ENCODE results near the gene CHMP4B.

Gene CHMP4B

DNA sequence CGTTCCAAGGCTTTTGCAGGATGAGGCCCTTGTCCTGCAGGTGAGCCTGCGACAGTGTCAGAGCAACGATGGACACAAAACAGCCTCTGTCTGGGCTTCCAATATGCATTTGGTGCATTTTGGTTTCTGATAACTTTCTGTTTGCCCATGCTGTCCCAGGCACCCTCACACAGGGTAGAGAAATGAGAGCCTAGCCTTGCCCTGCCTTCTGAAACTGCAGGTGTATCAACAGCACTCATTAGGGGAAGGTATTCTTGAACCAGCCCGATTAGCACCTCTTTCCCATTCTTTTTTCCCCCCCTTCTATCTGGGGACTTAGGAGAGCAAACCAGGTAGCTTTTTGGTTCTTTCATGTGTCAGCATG, 30.3 kb downstream of the CHMP4B start:
- DNase-seq: no peak

DNA sequence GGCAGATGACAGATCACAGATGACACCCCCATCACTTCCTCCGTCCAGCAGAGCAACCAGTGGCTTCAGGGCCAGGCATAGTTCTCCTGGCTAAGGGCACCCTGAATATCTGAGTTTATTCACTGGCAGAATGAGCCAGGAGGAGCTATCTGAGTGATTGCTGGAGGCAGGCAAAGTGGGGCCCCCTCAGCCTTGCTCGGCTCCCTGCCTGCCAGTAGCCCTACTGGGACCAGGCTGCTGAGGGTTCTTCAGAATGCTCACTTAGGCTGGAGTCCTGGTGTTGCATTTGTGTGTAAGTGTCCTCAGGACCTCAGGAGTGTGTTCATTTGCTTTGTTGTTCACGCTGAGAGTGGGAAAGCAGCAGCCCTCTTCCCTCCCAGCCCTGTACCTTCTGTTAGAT, 31.2 kb downstream of the CHMP4B start:
- no peak for DNase-seq

DNA sequence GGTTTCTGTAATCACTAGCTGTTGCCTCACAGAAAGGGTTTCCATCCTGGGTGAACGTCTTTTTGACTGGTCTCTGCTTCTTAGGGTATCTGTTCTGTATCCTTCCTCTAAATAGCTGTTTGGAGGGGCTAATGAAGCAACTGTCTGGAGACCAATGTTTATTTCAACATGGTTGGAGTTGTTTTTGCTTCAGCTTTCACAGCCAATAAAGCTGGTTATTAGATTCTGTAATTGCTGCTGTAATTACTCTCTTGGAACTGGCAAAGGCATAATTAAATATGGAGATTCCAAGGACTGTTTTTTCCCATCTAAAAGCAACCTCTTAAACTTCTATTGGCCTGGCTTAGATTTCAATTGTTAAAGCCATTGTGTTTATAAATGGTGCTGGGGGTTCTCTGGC, 31.9 kb downstream of the CHMP4B start:
- peak in 1 of 2 donors; percentile 24 for DNase-seq

DNA sequence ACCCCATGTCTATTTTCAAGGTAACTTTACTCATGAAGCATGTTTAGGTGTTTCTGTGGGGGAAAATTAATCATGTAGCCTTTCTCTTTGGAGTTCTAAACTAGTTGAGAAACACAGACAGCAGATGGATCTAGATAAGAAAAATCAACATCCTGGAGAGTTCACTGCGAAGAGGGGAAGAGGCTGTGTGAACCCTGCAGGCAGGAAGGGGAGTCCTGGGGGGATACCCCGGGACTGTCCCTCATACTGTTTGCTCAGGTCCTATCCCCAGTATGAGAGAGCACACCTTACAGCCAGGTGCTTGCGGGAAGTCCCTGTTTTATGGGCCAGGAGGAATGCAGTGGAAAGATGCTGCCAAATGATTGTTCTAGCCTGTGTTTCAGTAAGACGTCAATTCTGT, 32.7 kb downstream of the CHMP4B start:
- DNase-seq: no peak

DNA sequence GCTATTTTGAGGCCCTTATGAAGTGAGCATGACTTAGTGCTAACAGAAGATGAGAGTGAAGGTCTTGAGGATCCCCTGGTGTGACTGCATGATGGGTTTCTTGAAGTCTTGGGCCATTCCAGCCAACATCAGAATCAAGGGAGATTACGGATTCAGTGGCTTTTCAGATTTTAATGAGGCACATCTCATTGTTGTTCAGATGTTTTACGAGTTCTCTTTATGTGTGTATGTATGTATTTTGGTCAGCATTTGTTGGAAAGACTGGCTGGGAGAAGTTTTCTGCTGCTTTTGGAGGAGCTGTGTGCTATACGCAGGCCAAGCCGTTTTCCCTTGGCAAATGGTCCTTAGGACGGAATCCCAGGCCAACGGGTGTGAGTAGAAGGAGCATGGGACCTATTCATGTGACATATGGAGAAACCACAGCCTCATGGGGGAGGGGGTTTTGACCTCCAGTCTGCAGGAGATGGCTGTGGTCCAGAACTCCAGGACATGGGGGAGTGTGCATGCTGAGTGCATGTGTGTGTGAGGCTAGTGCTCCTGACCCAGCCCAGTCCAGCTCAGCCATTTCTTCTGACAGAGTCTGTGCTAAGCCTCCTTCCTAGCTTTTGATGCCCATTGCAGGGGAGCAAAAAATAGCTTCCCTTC, 35.3 kb downstream of the CHMP4B start:
- DNase-seq: peak in 1 of 2 donors; percentile 7

DNA sequence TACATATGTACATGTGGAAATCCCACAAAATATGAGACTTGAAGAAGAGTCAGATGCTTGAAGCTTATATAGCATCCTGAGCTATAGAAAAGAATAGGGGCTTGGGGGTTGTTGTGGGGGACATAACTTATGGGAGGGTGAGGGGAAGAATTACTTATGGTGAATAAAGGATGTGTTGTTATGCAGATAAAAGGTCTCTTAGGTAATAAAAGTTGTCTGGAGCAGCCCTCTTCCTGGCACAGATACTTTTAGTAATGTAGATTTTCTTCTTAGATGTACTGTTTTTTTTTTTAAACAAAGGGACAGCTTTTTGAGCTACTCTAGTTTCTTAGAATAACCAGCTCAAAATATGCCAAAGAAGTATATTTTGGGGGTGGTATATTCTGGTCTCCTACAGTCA, 35.9 kb downstream of the CHMP4B start:
- no peak for DNase-seq

DNA sequence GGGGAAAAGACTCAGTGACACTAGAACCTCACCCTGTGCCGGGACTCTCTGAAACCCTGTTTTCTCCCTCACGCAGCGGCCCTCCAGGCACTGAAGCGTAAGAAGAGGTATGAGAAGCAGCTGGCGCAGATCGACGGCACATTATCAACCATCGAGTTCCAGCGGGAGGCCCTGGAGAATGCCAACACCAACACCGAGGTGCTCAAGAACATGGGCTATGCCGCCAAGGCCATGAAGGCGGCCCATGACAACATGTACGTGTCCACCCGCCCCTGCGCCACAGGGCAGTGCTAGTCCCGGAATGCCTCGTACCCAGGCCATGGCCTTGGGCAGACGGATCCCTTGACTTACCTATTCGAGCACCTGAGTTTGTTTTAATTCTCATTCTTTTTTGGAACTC, 37.2 kb downstream of the CHMP4B start:
- DNase-seq: no peak

DNA sequence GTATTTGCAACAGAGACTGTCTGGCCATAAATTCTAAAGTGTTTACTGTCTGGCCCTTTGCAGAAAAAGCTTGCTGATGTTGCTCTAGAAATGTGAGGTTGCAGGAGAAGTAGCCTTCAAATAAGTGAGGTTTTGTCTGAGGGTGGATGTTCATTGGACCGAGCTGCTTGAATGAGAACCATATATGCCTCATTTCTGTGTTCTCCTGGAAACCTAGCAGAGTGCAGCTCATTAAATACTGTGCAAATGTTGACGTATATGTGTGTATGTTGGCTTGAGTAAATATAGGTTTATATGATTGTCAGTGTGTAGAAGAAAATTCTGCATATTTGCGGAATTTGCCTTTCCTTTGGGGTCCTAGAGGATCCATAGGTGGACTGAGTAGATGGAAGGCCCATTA, 39.0 kb downstream of the CHMP4B start:
- no peak for DNase-seq

DNA sequence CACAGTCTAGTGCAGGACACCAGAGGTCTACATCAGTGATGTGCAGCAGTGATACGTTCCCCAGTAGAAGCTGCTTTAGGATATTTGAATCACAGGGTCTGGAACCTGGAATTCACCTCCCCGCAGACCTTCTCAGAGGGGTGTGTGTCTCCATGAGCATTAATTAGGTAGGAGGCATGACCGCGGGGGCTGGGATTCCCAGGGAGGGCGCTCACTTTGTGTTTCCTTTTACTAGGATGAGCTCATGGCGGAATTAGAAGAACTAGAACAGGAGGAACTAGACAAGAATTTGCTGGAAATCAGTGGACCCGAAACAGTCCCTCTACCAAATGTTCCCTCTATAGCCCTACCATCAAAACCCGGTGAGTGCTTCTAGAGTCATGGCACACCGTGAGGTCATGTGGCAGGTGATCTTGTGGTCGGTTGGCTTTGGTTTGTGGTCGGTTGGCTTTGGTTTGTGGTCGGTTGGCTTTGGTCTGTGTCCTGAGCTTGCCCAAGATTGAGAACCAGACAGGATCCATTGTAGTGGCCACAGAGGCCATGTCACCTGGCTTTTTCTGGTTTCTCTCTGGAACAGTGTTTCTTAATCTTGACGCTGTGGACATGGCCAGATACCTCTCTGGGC, 40.8 kb downstream of the CHMP4B start:
- DNase-seq: no peak

DNA sequence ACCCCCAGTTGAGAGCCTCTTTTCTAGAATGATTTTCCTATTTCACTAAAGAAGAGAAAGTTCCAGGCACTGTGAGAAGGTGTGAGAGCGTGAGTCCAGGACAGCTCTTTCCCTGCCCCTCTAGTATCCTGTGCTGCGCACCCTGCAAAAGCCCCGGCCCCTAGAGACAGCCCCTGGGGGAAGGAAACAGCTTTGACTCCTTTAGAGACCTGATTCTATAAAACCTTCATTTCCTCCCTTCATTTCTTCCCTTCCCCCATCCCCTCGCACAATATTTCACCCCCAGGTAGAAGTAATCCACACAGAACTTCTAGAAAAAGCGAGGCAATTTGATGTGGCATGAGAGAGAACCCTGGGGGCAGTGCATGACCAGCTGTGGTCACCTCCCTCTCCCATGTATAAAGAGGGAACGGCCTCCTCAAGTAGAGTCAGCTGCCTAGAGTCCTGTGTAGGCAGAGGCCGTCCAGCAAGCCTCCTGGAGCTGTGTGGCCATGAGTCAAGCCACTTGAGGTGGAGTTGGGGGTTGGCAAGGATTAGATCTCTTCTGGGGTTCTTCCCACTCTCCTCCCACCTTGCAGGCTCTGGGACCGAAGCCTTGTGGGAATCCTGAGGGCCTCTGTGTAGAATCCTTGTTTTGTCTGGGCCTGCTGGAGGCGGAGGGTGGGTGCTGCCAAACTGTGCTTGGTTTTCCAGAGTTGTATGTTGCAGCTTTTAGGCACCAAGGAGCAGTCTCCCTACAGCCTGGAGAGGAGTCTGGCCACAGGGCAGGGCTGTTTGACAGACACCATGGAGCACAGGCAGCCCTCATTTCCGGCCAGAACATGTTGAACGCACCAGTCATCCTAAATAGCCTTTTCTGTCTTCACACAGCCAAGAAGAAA, 41.7 kb downstream of the CHMP4B start:
- DNase-seq: peak in 1 of 2 donors; percentile 66

DNA sequence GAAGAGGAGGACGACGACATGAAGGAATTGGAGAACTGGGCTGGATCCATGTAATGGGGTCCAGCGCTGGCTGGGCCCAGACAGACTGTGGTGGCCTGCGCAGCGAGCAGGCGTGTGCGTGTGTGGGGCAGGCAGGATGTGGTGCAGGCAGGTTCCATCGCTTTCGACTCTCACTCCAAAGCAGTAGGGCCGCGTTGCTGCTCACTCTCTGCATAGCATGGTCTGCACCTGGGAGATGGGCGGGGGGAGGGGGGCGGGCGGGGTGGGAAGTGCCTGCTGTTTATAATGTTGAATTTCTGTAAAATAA, 42.3 kb downstream of the CHMP4B start:
- DNase-seq: no peak

DNA sequence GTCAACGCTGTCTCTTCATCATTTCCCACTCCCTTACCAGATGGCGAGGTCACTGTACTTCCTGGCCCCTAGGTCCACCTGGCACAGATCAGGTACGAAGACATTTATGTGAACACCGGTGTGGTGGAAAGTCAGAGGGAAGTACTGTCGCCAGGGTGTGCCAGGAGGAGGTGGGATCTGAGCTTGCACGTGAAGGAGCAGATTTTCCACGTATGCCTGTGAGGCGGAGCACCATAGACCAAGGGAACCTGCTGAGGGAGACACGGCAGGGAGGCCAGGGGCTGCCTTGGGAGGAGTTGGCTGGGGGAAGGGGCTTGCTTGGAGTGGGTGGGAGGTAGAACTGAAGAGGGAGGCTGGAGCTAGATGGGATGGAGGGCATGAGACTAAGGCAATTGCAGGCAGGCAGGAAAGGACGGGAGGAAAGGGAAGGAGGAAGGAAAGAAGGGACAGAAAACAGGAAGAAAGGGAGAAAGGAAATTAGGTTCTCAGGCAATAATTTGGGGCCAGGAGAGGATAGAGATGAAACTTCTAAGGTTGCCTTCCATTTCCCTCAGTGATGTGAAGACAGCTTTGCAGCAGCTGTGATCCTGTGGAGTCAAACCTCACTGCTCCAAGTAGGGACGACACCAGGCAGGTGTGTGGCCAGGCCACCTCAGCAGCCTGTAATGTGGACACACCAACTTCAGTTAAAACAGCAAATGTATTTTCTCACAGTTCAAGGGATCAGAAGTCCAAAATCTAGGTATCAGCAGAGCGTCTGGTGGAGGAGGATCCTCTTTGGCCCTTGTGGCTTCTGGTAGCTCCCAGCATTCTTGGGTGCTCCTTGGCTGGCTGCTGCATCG, 46.8 kb downstream of the CHMP4B start:
- no peak for DNase-seq

DNA sequence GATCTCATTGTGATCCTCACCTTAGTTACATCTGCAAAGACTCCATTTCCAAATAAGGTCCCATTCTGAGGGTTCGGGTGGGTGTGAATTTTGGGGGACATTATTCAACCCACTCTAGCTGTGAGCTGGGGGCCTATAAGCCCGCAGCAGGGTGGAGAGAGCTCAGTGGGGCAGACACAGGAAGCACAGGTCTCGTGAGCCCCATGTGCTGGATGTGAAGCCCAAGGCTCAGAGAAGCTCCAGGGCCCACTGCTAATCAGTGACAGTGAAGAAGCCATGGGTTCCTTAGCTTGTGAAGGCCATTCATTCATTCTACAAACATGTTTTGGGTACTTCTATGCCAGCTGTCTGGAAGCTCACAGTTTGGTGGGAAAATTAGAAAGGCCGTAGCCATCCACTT, 47.5 kb downstream of the CHMP4B start:
- peak in 1 of 2 donors; percentile 4 for DNase-seq

DNA sequence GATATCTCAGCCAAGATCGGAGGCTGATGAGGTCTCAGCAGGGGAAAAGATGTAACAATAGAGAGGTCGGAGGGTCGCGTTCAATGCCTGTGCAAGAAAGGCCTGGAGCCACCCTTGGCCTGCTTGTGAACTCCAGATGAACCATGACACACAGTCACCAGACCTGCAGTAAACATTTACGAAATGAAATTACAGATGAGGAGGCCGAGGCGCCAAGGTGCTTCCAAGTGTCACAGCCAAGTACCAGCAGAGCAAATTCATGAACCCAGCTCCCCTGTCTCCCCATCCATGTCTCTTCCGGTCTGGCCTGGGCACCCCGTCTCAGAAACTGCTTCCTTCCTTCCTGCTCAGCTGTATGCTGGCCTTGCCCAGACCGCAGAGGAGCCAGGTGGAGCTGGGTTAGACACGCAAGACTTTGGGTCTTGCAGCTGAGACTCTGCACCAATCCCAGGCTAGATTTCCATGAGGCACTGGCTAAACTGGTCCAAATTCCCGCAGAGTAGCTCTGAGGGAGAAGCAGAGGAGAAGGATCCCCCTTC, 48.1 kb downstream of the CHMP4B start:
- DNase-seq: peak; percentile 32 to 69

DNA sequence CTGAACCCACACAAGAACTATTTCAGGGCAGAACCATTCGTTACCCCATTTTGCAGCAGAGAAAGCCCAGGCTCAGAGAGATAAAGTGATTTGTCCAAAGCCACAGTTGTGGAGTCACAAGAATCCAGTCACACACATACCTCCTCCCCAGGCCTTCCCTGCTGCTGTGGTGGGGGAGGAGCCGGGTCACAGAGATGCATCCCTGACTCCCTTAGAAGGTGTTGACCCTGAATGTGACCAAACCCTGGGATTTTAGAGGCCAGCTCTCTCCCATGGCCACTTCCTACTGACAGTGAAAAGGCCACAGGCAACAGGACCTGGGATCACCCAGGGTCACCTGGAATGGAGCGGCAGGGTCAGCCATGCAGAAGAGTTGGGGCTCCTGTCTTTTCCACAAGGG, 48.6 kb downstream of the CHMP4B start:
- no peak for DNase-seq

DNA sequence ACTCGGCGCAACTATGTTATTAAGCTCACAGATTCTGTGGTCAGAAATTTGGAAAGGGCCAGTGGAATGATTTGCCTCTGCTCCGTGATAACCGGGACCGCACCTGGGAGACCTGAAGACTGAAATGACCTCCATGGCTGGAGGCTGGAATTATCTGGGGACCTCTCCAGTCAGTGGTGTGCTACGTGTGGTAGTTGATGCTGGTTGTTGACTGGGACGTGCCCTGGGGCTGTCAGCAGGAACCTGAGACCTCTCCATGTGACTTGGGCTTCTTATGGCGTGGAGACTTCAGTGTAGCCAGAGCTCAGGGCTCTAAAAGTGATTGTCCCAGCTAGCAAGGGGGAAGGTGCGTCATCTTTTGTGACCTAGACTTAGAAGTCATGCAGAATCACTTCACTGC, 50.3 kb downstream of the CHMP4B start:
- DNase-seq: no peak

DNA sequence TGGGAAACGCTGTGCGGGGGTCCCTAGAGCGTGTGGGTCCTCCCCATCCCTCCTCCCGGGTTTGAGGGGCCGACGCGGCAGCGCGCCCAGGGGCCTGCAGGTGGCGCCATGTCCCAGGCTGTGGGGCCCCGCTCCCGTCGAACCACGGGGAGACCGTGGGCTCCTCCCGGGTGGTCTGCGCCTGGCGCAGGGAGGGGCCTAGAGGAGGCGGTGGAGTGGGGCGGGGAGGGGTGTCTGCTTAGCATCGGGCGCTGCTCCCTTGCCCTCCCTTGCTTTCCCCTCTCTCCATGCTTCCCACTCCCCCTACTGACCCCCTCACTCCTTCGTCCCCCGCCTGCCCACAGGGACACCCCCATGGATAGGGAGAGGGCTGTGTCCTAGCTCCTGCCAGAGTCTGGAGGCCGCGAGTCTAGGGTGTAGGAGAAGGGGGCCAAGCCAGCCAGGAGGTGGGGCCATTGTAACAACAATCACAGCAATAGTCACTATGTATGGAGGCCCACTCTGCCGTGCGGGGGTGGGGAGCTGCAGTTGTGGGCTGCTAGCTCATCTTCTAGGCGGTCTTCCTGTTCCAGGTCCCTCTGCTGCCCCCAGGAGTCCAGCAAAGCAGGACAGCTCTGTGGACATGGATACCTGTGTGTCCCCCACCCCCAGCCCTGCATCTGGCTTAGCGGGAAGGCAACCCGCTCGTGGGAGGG, 51.7 kb downstream of the CHMP4B start:
- DNase-seq: peak in 1 of 2 donors; percentile 15

DNA sequence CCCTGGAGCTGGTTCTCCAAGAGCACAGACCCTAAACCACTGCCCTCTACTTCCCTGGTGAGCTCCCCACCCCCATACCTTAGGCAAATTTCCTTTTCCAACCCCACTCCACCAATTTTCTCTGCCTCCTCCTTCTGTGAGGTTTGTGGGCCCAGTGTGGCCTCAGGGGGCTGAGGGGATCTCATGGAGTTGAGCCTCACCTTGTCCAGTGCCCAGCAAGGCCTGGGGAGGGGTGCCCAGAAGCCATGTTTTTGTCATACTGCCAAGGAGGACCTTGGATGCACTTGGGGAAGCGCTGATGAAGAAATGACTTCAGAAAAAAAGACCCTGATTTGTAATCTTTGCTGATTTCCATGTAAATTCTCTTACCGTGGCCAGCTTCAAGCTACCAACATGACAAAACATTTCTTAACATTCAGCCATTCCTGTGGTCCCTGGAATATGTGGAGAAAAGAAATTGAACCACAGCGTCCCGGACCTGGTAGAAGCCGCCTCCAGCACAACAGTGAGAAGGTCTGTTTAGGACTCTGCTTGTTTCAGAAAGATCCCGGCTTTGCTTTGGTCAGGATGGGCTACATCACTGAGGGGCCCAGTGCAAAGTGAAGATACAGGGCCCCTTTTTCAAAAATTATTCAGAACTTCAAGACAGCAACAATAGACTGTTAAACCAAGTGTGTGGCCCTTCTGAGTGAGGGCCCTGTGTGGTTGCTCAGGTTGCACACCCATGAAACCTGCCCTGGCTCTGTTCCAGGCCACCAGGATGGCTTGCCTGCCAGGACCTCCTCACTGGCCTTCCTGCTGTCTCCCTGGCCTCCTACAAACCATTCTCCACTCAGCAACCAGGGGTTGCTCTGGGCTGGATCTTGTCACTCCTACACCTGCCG, 52.5 kb downstream of the CHMP4B start:
- DNase-seq: no peak

DNA sequence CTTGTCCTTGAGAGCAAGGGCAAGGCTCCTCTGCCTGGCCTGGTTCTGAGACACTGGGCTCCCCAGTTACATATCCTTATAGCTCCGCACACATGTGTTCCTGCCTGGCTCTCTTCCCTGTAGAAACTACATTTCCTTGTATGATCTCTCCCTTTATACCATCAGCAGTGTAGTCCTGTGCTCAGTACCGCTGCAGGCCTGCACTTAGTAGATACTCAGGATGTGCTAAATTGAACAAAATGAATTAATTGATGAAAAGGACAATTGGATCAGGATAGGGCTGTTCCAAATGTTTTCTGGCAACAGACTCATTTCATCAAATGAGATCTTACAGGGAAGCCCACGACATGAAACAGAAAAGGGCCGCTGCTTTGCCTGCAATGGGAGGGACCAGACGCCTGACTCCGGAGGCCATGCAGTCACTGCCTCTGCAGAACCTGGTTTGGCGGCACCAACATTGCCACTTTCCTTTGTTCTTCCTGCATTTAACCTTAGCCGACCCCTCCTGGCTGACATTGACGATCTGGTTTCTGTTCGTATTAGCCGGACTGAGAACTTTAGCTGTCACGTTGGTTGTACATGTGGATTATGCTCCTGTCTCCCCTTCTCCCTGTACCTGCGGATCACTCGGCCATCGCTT, 53.3 kb downstream of the CHMP4B start:
- DNase-seq: no peak

DNA sequence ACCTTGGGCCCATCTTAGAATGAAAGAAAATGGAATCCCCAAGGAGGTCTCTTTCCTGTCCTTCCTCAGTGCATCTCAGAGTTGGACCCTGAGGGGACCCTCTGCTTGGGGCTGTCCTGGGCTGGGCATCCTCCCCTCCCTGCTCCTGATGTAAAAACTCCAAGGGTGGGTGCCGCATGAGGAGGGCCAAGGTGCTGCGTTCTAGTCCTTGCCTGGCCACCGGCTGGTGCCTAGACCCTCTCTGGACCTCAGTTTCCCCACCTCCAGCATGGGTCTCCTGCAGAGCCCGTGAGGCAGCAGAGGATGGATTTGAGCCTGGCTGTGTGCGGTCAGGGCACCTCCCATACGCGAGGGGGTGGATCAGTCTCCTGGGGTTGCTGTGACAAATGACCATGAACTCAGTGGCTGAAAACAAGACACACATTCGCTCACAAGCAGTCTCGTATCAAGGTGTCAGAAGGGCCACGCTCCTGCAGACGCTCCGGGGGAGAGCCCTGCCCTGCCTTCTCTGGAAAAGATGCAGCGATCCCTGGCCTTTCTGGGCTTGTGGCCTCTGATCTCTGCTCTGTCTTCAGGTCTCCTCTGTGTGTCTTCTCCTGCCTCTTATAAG, 54.7 kb downstream of the CHMP4B start:
- DNase-seq: no peak
